ENCODE results near the gene ATP6V1E1.
"Not testable (repeated sequence)": the region's sequence is repeated elsewhere in the genome, so short reads cannot be mapped to it uniquely, and the experiment has no call there.

ATP6V1E1 gene

GRCh38 chr22:17628406-17629172 lies at the start of gene ATP6V1E1:
Gene ATP6V1E1, minus strand, starts transcription at chr22:17628749. Its CDS starts 114 bp downstream, at chr22:17628635.
- peak; percentile 96 for DNase-seq (ENCODE audit: low spot score)

- no peak for DNase-seq (ENCODE audit: low spot score)
Measured at GRCh38 chr22:17675584-17675983, 47.0 kb upstream of the ATP6V1E1 start.

GRCh38 chr22:17674152-17674551 lies 45.6 kb upstream of the ATP6V1E1 start:
- DNase-seq (ENCODE audit: low spot score), result no peak

- peak; percentile 26 for DNase-seq (ENCODE audit: low spot score)
Measured at GRCh38 chr22:17672417-17672991, 44.0 kb upstream of the ATP6V1E1 start.

GRCh38 chr22:17671521-17672092 lies 43.1 kb upstream of the ATP6V1E1 start:
- not testable (repeated sequence) for DNase-seq (ENCODE audit: low spot score)

- DNase-seq (ENCODE audit: low spot score), result no peak
Measured at GRCh38 chr22:17665854-17666253, 37.3 kb upstream of the ATP6V1E1 start.

GRCh38 chr22:17665248-17665647 lies 36.7 kb upstream of the ATP6V1E1 start:
- no peak for DNase-seq (ENCODE audit: low spot score)

GRCh38 chr22:17664414-17665055 lies 36.0 kb upstream of the ATP6V1E1 start:
- no peak for DNase-seq (ENCODE audit: low spot score)

GRCh38 chr22:17656870-17657395 lies 28.4 kb upstream of the ATP6V1E1 start:
- no peak for DNase-seq (ENCODE audit: low spot score)

- DNase-seq (ENCODE audit: low spot score), result no peak
Measured at GRCh38 chr22:17655289-17655688, 26.7 kb upstream of the ATP6V1E1 start.

- DNase-seq (ENCODE audit: low spot score), result no peak
Measured at GRCh38 chr22:17648569-17648968, 20.0 kb upstream of the ATP6V1E1 start.

- no peak for DNase-seq (ENCODE audit: low spot score)
Measured at GRCh38 chr22:17647991-17648390, 19.4 kb upstream of the ATP6V1E1 start.

GRCh38 chr22:17647452-17647851 lies 18.9 kb upstream of the ATP6V1E1 start:
- no peak for DNase-seq (ENCODE audit: low spot score)

GRCh38 chr22:17642357-17642756 lies 13.8 kb upstream of the ATP6V1E1 start:
- DNase-seq (ENCODE audit: low spot score), result not testable (repeated sequence)

- DNase-seq (ENCODE audit: low spot score), result no peak
Measured at GRCh38 chr22:17641269-17641668, 12.7 kb upstream of the ATP6V1E1 start.

- DNase-seq (ENCODE audit: low spot score), result peak; percentile 10
Measured at GRCh38 chr22:17639247-17639741, 10.7 kb upstream of the ATP6V1E1 start.

GRCh38 chr22:17638432-17639246 lies 10.1 kb upstream of the ATP6V1E1 start, which contains the start of gene BCL2L13:
Gene BCL2L13, plus strand, starts transcription at chr22:17638757. Its CDS starts 16,955 bp downstream, at chr22:17655712.
- peak; percentile 86 for DNase-seq (ENCODE audit: low spot score)

- no peak for DNase-seq (ENCODE audit: low spot score)
Measured at GRCh38 chr22:17638182-17638431, 9.6 kb upstream of the ATP6V1E1 start.

GRCh38 chr22:17637490-17638181 lies 9.1 kb upstream of the ATP6V1E1 start:
- DNase-seq (ENCODE audit: low spot score), result no peak

- DNase-seq (ENCODE audit: low spot score), result not testable (repeated sequence)
Measured at GRCh38 chr22:17636850-17637249, 8.3 kb upstream of the ATP6V1E1 start.

GRCh38 chr22:17634696-17635095 lies 6.1 kb upstream of the ATP6V1E1 start:
- no peak for DNase-seq (ENCODE audit: low spot score)

All from globus pallidus (tissue), 1 donor.